Neural cell (in vitro differentiated cells): ENCODE data around the gene KRT86. TPM values are rescaled to one million over a fixed set of nuclear protein-coding genes. Genes with fewer than 3 reads are reported as not detected.

ENCODE experiments used
- H2AFZ ChIP-seq: fragments of 200-600, 300-800 bp; sonication (generic), shearing (Covaris generic); 2 replicates; pipeline ENCODE4 v1.6.0; 2014; ENCODE audit warnings: low read depth, mild to moderate bottlenecking, antibody characterized with exemption, low read length, moderate library complexity
- H3F3A ChIP-seq: fragments of 200-600 bp; shearing (Covaris generic); 2 replicates; pipeline ENCODE4 v1.6.1; 2016; ENCODE audit warnings: mild to moderate bottlenecking, moderate library complexity, mixed read lengths, antibody characterized with exemption, low read length; ENCODE audit not compliant: insufficient read depth, poor library complexity, severe bottlenecking
- H3K27ac ChIP-seq: fragments of 200-600, 300-800 bp; sonication (generic), shearing (Covaris generic); 2 replicates; pipeline ENCODE4 v1.5.1; 2014; ENCODE audit warnings: mild to moderate bottlenecking, low read length, moderate library complexity
- H3K27me3 ChIP-seq: fragments of 300-800, 200-600 bp; sonication (generic), shearing (Covaris generic); 2 replicates; pipeline ENCODE4 v1.6.0; 2014; ENCODE audit warnings: mild to moderate bottlenecking, low read depth, low read length, moderate library complexity; ENCODE audit not compliant: insufficient read depth
- H3K36me3 ChIP-seq: fragments of 300-800, 200-600 bp; sonication (generic), shearing (Covaris generic); 2 replicates; pipeline ENCODE4 v1.5.1; 2014; ENCODE audit warnings: mild to moderate bottlenecking, antibody characterized with exemption, low read length, moderate library complexity; ENCODE audit not compliant: insufficient read depth
- H3K4me2 ChIP-seq: fragments of 300-800, 200-600 bp; sonication (generic), shearing (Covaris generic); 2 replicates; pipeline ENCODE4 v1.6.0; 2014; ENCODE audit warnings: mild to moderate bottlenecking, low read length
- H3K4me3 ChIP-seq: fragments of 300-800, 200-600 bp; sonication (generic), shearing (Covaris generic); 2 replicates; pipeline ENCODE4 v1.5.1; 2014; ENCODE audit warnings: mild to moderate bottlenecking, low read length, moderate library complexity
- H3K79me2 ChIP-seq: fragments of 200-600 bp; shearing (Covaris generic); replicated peaks from 2 replicates; pipeline ENCODE4 v1.6.0; 2014; ENCODE audit warnings: mild to moderate bottlenecking, low read length, moderate library complexity; ENCODE audit not compliant: insufficient read depth
- H3K9ac ChIP-seq: fragments of 300-800, 200-600 bp; sonication (generic), shearing (Covaris generic); 2 replicates; pipeline ENCODE4 v1.6.1; 2016; ENCODE audit warnings: mild to moderate bottlenecking, low read length, mixed read lengths
- H3K9me2 ChIP-seq: fragments of 200-600 bp; shearing (Covaris generic); 2 replicates; pipeline ENCODE4 v1.6.1; 2016; ENCODE audit warnings: mild to moderate bottlenecking, low read length, mixed read lengths; ENCODE audit not compliant: insufficient read depth
- H3K9me3 ChIP-seq: fragments of 200-600, 300-800 bp; sonication (generic), shearing (Covaris generic); 2 replicates; pipeline ENCODE4 v1.6.1; 2016; ENCODE audit warnings: mild to moderate bottlenecking, mixed run types, low read length, moderate library complexity, mixed read lengths
- H4K20me1 ChIP-seq: fragments of 200-600 bp; shearing (Covaris generic); 2 replicates; pipeline ENCODE4 v1.6.1; 2016; ENCODE audit warnings: mild to moderate bottlenecking, mixed run types; ENCODE audit not compliant: insufficient read depth
- CTCF ChIP-seq: fragments of 450-650 bp; IDR thresholded peaks from 2 replicates; pipeline ENCODE4 v1.5.1; 2014; ENCODE audit warnings: antibody characterized with exemption, mild to moderate bottlenecking, moderate library complexity; ENCODE audit not compliant: poor library complexity, severe bottlenecking
- EP300 ChIP-seq: fragments of 450-650 bp; conservative IDR thresholded peaks from 2 replicates; pipeline ENCODE4 v1.6.1; 2014; ENCODE audit warnings: antibody characterized with exemption, mild to moderate bottlenecking, moderate library complexity; ENCODE audit not compliant: poor library complexity, severe bottlenecking
- EZH2 ChIP-seq: fragments of 200-600, 300-800 bp; shearing (Covaris generic), sonication (generic); IDR thresholded peaks from 2 replicates; pipeline ENCODE4 v1.6.1; 2014; ENCODE audit warnings: antibody characterized with exemption, low read length, borderline replicate concordance, mild to moderate bottlenecking; ENCODE audit not compliant: insufficient read depth, poor library complexity, severe bottlenecking
- MXI1 ChIP-seq: fragments of 450-650 bp; conservative IDR thresholded peaks from 2 replicates; pipeline ENCODE4 v1.6.1; 2014; ENCODE audit warnings: antibody characterized with exemption, mild to moderate bottlenecking; ENCODE audit not compliant: poor library complexity, severe bottlenecking
- POLR2AphosphoS5 ChIP-seq: IDR thresholded peaks from 2 replicates; pipeline ENCODE4 v1.6.1; 2012
- RAD21 ChIP-seq: fragments of 450-650 bp; conservative IDR thresholded peaks from 2 replicates; pipeline ENCODE4 v1.6.1; 2014; ENCODE audit warnings: antibody characterized with exemption, mild to moderate bottlenecking, moderate library complexity
- REST ChIP-seq: IDR thresholded peaks from 2 replicates; pipeline ENCODE4 v1.6.1; 2012; ENCODE audit warnings: borderline replicate concordance
- SMC3 ChIP-seq: fragments of 450-650 bp; conservative IDR thresholded peaks from 2 replicates; pipeline ENCODE4 v1.6.1; 2014; ENCODE audit warnings: antibody characterized with exemption, mild to moderate bottlenecking, moderate library complexity; ENCODE audit not compliant: poor library complexity
- TAF1 ChIP-seq: IDR thresholded peaks from 2 replicates; pipeline ENCODE4 v1.6.1; 2012; ENCODE audit warnings: low read depth
- polyA plus RNA-seq: library from polyadenylated mRNA; depleted of rRNA; stranded (reverse); fragments of >200 nt; gene quantifications from 2 replicates; pipeline ENCODE4 v1.2.3, GENCODE V29; 2014

KRT86 gene
- polyA plus RNA-seq, 1 donor from 2014 or later: not detected

- no peak overlapping the region for H3K9ac ChIP-seq
- no peak overlapping the region for H2AFZ ChIP-seq
- no peaks in the 10 kb centered on the region for H3K79me2 ChIP-seq
- no peaks in the 10 kb centered on the region for H3K9me2 ChIP-seq
- H3F3A ChIP-seq: no peaks in the 10 kb centered on the region
- no peaks in the 10 kb centered on the region for H4K20me1 ChIP-seq
- TF ChIP-seq CTCF (no peak), REST (no peak), EZH2 (no peak)
- no peak overlapping the region for H3K4me3 ChIP-seq
- H3K27me3 ChIP-seq: peaks cover 40% of the 10 kb centered on the region
- no peaks in the 10 kb centered on the region for H3K36me3 ChIP-seq
- no peak overlapping the region for H3K27ac ChIP-seq
- H3K4me2 ChIP-seq: no peak overlapping the region
- no peaks in the 10 kb centered on the region for H3K9me3 ChIP-seq
These were observed 42.9 kb upstream of the KRT86 start for GRCh38 chr12:52231305-52232202.

- H3K27me3 ChIP-seq: peaks cover 40% of the 10 kb centered on the region
These were observed 42.2 kb upstream of the KRT86 start for GRCh38 chr12:52232203-52232673.

More at GRCh38 chr12:52232203-52232673, 42.2 kb upstream of the KRT86 start:
- TF ChIP-seq TAF1: no peak
- no peak for TF ChIP-seq MXI1
- no peak for TF ChIP-seq RAD21
- no peak for TF ChIP-seq SMC3
- no peak for TF ChIP-seq EZH2
- TF ChIP-seq EP300: no peak
- TF ChIP-seq CTCF: no peak
- TF ChIP-seq REST: no peak
- TF ChIP-seq POLR2AphosphoS5: no peak
- no peaks in the 10 kb centered on the region for H3K9me2 ChIP-seq
- no peaks in the 10 kb centered on the region for H3K9me3 ChIP-seq
- no peak overlapping the region for H3K9ac ChIP-seq
- no peaks in the 10 kb centered on the region for H3K79me2 ChIP-seq
- no peak overlapping the region for H3K27ac ChIP-seq
- no peaks in the 10 kb centered on the region for H4K20me1 ChIP-seq
- H3K36me3 ChIP-seq: no peaks in the 10 kb centered on the region
- no peak overlapping the region for H2AFZ ChIP-seq
- H3F3A ChIP-seq: no peaks in the 10 kb centered on the region
- no peak overlapping the region for H3K4me3 ChIP-seq
- H3K4me2 ChIP-seq: no peak overlapping the region
